22Rv1 (cell line): Measurements from ENCODE around the gene DCX.

Source experiments
- H3K27ac ChIP-seq: fragments of 450-650 bp; 2 replicates; pipeline ENCODE4 v1.5.1; 2017
- ZFX ChIP-seq: fragments of 450-650 bp; IDR thresholded peaks from 2 replicates; pipeline ENCODE4 v1.6.1; 2017; ENCODE audit warnings: antibody characterized with exemption, borderline replicate concordance
- TF ChIP-seq, protein P1 (sequence below): fragments of 450-650 bp; IDR thresholded peaks from 2 replicates; pipeline ENCODE4 v1.5.1; 2017; ENCODE audit warnings: mild to moderate bottlenecking

Gene DCX

GRCh38 chrX:111319451-111319850 lies 92.5 kb downstream of the DCX start:
- TF ChIP-seq, protein P1, sequence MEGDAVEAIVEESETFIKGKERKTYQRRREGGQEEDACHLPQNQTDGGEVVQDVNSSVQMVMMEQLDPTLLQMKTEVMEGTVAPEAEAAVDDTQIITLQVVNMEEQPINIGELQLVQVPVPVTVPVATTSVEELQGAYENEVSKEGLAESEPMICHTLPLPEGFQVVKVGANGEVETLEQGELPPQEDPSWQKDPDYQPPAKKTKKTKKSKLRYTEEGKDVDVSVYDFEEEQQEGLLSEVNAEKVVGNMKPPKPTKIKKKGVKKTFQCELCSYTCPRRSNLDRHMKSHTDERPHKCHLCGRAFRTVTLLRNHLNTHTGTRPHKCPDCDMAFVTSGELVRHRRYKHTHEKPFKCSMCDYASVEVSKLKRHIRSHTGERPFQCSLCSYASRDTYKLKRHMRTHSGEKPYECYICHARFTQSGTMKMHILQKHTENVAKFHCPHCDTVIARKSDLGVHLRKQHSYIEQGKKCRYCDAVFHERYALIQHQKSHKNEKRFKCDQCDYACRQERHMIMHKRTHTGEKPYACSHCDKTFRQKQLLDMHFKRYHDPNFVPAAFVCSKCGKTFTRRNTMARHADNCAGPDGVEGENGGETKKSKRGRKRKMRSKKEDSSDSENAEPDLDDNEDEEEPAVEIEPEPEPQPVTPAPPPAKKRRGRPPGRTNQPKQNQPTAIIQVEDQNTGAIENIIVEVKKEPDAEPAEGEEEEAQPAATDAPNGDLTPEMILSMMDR: no peak
- TF ChIP-seq ZFX: no peak
- H3K27ac ChIP-seq: no peak overlapping the region

- TF ChIP-seq, protein P1: no peak
- TF ChIP-seq ZFX: no peak
- no peak overlapping the region for H3K27ac ChIP-seq
These were observed 93.1 kb downstream of the DCX start for GRCh38 chrX:111318901-111319300.

GRCh38 chrX:111309083-111309482 lies 102.9 kb downstream of the DCX start:
- TF ChIP-seq ZFX: no peak
- TF ChIP-seq, protein P1: no peak
- H3K27ac ChIP-seq: no peak overlapping the region

DNA sequence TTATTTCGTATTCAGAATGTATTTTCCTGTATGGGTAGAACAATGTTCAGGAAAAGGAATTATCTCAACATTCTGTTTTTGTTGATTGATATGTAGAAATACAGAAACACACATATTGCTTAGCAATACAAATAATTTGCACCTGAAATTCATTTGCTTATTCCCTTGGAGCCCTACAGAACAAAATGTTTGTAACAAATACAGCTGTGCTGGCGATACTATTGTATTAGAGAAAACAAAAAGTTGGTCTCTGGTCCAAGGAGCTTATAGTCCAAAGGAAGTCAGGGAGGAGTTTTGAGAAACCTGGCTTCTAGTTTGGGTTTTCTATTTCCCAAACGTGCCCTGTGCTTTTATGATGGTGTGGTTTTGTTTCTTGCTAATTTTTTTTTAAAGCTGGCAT lies 104.0 kb downstream of the DCX start:
- no peak for TF ChIP-seq ZFX
- TF ChIP-seq, protein P1: no peak
- H3K27ac ChIP-seq: no peak overlapping the region

GRCh38 chrX:111302284-111302683 lies 109.7 kb downstream of the DCX start:
- TF ChIP-seq, protein P1: no peak
- no peak for TF ChIP-seq ZFX
- H3K27ac ChIP-seq: no peak overlapping the region

- no peak for TF ChIP-seq ZFX
- TF ChIP-seq, protein P1: no peak
- no peak overlapping the region for H3K27ac ChIP-seq
These were observed 123.2 kb downstream of the DCX start for GRCh38 chrX:111288841-111289240.

DNA sequence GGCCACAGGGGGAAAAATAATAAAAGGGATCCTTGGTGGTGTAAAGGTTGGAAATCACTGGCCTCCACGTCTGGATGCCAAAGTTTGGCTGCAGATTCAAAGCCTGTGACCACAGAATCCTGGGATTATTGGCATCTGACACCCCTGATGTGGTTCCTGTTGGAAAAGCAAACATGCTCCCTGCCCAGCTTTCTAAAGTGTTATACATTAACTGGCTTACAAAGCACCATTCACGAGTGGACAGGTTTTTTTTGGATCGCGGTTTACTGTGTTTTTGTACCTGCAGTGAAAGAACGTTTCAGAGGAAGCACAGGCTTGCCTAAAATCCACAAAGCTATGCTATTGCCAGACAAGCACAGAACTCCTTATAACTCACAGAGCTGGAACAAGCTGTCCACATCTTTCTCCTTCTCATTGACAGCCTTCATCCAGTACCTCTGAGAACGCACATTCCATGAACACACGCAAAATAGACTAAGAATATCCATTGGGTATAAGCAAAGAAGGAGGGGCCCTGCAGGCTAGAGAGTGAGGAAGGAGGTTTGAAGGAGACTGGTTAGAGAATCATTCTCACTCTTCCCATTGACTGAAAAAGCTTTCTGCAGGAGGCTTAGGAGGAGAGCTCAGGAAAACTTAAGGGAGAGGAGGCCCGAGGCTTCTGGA lies 127.2 kb downstream of the DCX start:
- TF ChIP-seq, protein P1: no peak
- TF ChIP-seq ZFX: no peak
- no peak overlapping the region for H3K27ac ChIP-seq
